ENCODE measurements around the gene AKNA.

AKNA gene

DNA sequence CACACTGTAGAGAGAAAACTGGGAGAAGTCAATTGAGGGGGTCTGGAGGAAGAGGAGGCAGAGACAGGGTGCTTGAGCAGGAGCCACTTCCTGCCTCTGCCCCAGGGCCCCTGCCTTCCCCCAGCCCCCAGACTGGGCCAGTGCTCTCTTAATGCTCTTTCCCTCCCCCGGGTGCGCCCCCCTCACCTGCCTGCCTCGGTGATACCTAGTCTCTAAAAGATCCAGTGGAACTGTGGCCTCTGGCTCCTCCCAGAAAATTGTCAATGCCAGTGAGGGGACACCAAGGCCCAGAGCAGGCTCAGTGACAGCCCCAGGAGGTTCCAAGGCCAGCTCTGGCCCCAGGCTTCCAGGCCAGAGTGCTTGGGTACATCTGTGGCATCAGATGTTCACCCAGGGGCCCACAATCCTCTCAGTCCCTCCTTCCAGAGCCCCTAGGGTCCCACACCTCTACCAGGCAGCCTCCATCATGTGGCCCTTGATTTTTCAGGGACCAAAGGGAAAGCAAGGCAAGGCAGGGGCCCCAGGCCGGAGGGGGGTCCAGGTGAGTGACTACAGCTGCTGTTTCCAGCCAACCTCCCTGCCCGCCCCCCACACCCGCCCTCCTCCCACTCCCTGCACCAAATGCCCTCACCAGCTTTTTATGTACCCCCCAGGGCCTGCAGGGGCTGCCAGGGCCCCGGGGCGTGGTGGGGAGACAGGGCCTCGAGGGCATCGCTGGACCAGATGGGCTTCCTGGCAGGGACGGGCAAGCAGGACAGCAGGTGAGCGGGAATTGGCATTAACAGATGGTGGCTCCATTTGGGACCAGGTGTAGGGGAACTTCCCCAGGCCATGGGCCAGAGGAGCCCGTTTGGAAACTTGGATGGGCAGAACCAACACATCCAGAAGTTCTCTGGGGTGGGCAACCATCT lies 98.0 kb downstream of the AKNA start:
- Histone ChIP-seq H3K4me1 (ENCODE audit: insufficient read depth, low read length) (no peaks in the 10 kb centered on the region), H3K9ac (ENCODE audit: low read length) (no peak overlapping the region), H3K27ac (ENCODE audit: low read depth, low read length) (no peak overlapping the region), H3K27me3 (ENCODE audit: control insufficient read depth in 1 of 2, insufficient read depth in 2 of 2, low read length in 2 of 2) (no peaks in the 10 kb centered on the region), H3K9me3 (ENCODE audit: low read length) (no peaks in the 10 kb centered on the region), H3K36me3 (ENCODE audit: insufficient read depth, low read length) (peaks cover 9% of the 10 kb centered on the region), H3K4me3 (ENCODE audit: low read depth in 1 of 2, low read length in 2 of 2) (no peak overlapping the region)

DNA sequence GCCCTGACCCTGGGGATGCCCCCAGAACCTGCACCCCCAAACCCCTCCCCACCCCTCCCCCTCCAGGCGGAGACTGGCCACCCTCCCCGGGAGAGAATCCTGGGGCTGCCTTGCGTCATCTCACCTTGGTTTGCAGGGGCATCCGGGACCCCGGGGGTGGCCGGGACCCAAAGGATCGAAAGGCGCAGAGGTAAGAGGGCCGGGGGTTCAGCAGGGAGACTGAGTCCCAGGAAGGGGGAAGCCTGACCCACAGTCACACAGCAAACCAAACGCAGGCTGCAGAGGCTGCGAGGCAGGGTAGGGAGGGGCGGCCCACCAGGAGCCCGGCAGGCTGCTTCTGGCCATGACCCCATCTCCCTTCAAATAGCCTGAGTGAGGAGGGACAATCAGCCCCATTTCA lies 98.7 kb downstream of the AKNA start:
- H3K4me3 ChIP-seq (ENCODE audit: low read depth in 1 of 2, low read length in 2 of 2), result no peak overlapping the region
- H3K27ac ChIP-seq (ENCODE audit: low read depth, low read length), result no peak overlapping the region
- no peaks in the 10 kb centered on the region for H3K27me3 ChIP-seq (ENCODE audit: control insufficient read depth in 1 of 2, insufficient read depth in 2 of 2, low read length in 2 of 2)
- H3K36me3 ChIP-seq (ENCODE audit: insufficient read depth, low read length), result peaks cover 5% of the 10 kb centered on the region
- no peaks in the 10 kb centered on the region for H3K4me1 ChIP-seq (ENCODE audit: insufficient read depth, low read length)
- no peaks in the 10 kb centered on the region for H3K9me3 ChIP-seq (ENCODE audit: low read length)
- no peak overlapping the region for H3K9ac ChIP-seq (ENCODE audit: low read length)

DNA sequence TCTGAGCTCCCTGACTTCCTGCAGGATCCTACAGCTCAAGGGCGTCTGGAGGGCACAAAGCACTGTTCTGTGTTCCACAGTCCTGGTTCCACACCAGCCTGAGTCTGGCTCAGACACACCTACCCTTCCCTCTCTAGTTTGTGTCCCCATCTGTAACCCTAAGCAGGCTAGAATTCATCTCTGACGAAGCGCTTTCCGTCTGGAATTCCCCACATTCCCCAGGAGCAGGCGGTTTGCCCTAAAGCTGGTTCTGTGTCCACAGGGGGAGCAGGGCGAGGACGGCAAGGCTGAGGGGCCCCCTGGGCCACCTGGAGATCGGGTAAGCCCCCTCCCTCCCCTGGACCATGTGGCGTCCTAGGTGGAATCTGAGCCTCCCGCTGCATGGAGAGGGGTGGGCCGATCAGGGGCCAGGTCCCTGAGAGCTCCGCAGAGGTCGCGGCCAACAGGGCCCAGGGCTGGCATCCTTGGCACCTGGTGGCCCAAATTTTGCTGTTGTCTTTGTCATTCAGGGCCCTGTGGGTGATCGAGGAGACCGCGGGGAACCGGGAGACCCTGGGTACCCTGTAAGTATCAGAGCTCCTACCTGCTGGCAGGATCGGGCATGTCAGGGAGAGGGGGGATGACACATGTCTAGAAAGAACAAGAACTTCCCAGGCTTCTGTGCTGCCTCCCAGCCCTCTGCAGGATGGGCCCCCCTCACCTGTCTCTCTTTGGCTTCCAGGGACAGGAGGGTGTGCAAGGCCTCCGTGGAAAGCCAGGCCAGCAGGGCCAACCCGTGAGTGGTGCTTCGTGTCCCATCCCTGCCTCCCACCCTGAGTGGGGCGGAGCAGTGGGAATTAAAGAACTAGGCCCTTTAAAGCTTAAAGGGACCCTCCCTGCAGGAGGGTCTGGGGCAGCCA lies 99.3 kb downstream of the AKNA start:
- peaks cover 5% of the 10 kb centered on the region for H3K36me3 ChIP-seq (ENCODE audit: insufficient read depth, low read length)

DNA sequence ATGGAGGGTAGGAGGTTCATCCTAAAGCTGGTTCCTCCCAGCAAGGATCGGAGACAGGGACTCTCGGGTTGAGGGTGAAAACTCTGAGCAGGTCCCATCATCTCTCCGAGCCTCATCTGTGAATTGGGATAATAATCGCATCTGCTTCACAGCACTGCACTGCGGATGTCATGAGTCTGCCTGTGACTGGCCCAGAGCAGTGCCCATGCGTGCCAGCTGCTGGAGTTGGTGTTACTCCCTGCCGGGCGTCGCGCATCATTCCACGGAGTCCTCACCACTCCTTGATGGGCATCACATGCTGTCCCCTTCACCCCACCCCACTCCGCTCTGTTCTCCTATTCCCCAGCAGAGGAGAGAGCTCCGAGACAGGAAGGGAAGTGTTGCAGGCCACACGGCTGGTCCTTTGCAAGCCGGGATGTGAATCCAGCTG lies 100.0 kb downstream of the AKNA start:
- no peaks in the 10 kb centered on the region for H3K27me3 ChIP-seq (ENCODE audit: control insufficient read depth in 1 of 2, insufficient read depth in 2 of 2, low read length in 2 of 2)
- no peak overlapping the region for H3K27ac ChIP-seq (ENCODE audit: low read depth, low read length)
- H3K9ac ChIP-seq (ENCODE audit: low read length), result no peak overlapping the region
- no peaks in the 10 kb centered on the region for H3K4me1 ChIP-seq (ENCODE audit: insufficient read depth, low read length)
- no peaks in the 10 kb centered on the region for H3K9me3 ChIP-seq (ENCODE audit: low read length)
- H3K36me3 ChIP-seq (ENCODE audit: insufficient read depth, low read length), result peaks cover 5% of the 10 kb centered on the region
- H3K4me3 ChIP-seq (ENCODE audit: low read depth in 1 of 2, low read length in 2 of 2), result no peak overlapping the region

More for the DNA sequence above, 99.3 kb downstream of the AKNA start:
- H3K4me1 ChIP-seq (ENCODE audit: insufficient read depth, low read length), result no peaks in the 10 kb centered on the region
- H3K4me3 ChIP-seq (ENCODE audit: low read depth in 1 of 2, low read length in 2 of 2), result no peak overlapping the region
- no peak overlapping the region for H3K27ac ChIP-seq (ENCODE audit: low read depth, low read length)
- H3K27me3 ChIP-seq (ENCODE audit: control insufficient read depth in 1 of 2, insufficient read depth in 2 of 2, low read length in 2 of 2), result no peaks in the 10 kb centered on the region
- H3K9me3 ChIP-seq (ENCODE audit: low read length), result no peaks in the 10 kb centered on the region
- no peak overlapping the region for H3K9ac ChIP-seq (ENCODE audit: low read length)

DNA sequence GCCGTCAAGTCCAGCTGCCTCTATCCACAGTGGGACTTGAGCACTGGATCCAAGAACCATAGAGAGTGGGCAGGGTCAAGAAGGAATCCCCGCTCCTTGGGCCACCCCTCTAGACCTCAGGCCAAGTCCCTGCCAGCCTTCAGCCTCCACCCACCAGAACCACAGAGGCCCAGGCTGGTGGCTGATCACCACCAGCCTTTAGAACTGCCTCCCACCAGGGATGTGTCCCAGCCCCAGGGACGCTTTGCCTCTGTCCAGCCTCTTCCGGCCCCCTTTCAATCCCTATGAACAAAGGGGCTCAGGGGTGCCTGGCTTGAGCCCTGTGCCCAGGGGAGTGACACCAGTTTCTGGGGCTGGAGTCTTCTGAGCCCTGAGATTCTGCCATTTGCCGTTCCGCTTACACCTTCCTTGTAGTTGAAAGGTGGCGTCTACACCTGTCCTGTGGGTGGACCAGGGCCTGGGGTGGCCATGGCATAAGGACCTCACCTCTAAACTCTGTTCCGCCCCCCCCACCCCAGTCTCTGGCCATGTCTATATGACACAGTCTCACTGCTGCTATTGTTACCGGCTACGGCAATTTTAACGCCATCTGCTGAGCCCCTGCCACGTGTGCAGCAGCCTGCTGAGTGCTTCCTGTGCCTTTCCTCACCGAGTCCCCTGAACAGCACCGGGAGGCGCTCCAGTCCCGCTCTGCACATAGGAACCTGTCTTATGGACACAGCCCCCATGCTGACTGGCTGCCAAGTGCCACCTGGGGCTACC lies 100.6 kb downstream of the AKNA start:
- H3K9ac ChIP-seq (ENCODE audit: low read length), result no peak overlapping the region
- no peak overlapping the region for H3K27ac ChIP-seq (ENCODE audit: low read depth, low read length)
- no peaks in the 10 kb centered on the region for H3K9me3 ChIP-seq (ENCODE audit: low read length)
- peaks cover 3% of the 10 kb centered on the region for H3K36me3 ChIP-seq (ENCODE audit: insufficient read depth, low read length)
- H3K27me3 ChIP-seq (ENCODE audit: control insufficient read depth in 1 of 2, insufficient read depth in 2 of 2, low read length in 2 of 2), result no peaks in the 10 kb centered on the region
- no peak overlapping the region for H3K4me3 ChIP-seq (ENCODE audit: low read depth in 1 of 2, low read length in 2 of 2)
- no peaks in the 10 kb centered on the region for H3K4me1 ChIP-seq (ENCODE audit: insufficient read depth, low read length)

DNA sequence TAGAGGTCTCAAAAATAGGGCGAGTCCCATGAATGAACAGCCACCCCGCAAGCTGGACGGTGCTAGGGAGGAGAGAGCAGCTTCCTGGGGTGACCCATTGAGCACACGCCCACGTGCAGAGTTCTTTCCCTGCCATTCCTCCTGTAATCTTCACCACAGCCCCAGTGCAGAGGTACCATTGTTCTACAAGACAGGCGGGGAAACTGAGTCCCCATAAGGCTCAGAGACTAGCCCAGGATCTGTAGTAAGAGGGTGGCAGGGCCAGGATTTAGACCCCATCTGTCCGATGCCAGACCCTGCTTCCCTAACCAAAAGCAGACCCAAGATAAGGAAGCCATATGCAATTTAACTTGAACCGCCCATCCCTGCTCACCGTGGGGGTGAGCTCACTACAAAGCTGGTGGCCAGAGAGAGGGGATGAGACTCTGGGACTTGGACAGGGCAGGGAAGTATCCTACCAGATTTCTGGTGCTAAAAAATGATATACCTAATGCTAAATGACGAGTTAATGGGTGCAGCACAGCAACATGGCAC lies 101.6 kb downstream of the AKNA start:
- no peak overlapping the region for H3K4me3 ChIP-seq (ENCODE audit: low read depth in 1 of 2, low read length in 2 of 2)
- no peaks in the 10 kb centered on the region for H3K27me3 ChIP-seq (ENCODE audit: control insufficient read depth in 1 of 2, insufficient read depth in 2 of 2, low read length in 2 of 2)
- no peak overlapping the region for H3K27ac ChIP-seq (ENCODE audit: low read depth, low read length)
- no peaks in the 10 kb centered on the region for H3K36me3 ChIP-seq (ENCODE audit: insufficient read depth, low read length)
- no peaks in the 10 kb centered on the region for H3K9me3 ChIP-seq (ENCODE audit: low read length)
- no peak overlapping the region for H3K9ac ChIP-seq (ENCODE audit: low read length)
- no peaks in the 10 kb centered on the region for H3K4me1 ChIP-seq (ENCODE audit: insufficient read depth, low read length)

DNA sequence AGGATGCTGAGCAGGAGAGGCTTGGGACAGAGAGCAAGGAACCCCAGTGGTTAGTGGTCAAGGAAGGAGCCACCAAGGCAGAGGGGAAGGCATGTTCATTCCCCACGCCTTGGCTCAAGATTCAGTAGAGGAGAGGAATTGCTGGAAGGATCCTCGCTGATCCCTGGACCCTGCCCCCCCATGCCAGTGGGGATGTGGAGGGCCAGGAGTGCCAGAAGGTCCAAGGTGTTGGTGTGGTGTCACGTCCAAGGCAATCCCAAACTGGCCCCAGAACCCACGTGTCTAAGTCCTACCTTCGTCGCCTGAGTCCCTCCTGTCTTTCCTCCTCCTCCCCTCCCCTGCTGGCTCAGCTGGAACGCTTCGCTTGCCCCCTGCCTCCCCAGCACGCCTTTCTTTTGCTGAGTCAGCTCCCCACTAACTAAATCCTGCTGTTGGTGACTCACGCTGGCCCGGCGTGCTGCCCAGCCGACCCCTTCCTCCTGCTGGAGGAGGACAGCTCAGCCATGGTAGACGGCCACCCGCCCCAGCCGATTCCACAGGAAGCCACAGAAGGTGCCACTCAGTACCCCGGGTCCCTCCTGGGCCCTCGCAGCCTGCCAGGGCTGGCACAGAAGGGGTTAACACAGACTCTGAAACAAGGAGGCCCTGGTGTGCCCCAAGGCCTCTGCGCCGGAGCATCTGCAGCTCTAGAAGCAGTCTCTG lies 102.5 kb downstream of the AKNA start:
- no peaks in the 10 kb centered on the region for H3K4me1 ChIP-seq (ENCODE audit: insufficient read depth, low read length)
- no peak overlapping the region for H3K27ac ChIP-seq (ENCODE audit: low read depth, low read length)
- H3K9me3 ChIP-seq (ENCODE audit: low read length), result no peaks in the 10 kb centered on the region
- no peak overlapping the region for H3K4me3 ChIP-seq (ENCODE audit: low read depth in 1 of 2, low read length in 2 of 2)
- no peaks in the 10 kb centered on the region for H3K27me3 ChIP-seq (ENCODE audit: control insufficient read depth in 1 of 2, insufficient read depth in 2 of 2, low read length in 2 of 2)
- no peaks in the 10 kb centered on the region for H3K36me3 ChIP-seq (ENCODE audit: insufficient read depth, low read length)
- no peak overlapping the region for H3K9ac ChIP-seq (ENCODE audit: low read length)

DNA sequence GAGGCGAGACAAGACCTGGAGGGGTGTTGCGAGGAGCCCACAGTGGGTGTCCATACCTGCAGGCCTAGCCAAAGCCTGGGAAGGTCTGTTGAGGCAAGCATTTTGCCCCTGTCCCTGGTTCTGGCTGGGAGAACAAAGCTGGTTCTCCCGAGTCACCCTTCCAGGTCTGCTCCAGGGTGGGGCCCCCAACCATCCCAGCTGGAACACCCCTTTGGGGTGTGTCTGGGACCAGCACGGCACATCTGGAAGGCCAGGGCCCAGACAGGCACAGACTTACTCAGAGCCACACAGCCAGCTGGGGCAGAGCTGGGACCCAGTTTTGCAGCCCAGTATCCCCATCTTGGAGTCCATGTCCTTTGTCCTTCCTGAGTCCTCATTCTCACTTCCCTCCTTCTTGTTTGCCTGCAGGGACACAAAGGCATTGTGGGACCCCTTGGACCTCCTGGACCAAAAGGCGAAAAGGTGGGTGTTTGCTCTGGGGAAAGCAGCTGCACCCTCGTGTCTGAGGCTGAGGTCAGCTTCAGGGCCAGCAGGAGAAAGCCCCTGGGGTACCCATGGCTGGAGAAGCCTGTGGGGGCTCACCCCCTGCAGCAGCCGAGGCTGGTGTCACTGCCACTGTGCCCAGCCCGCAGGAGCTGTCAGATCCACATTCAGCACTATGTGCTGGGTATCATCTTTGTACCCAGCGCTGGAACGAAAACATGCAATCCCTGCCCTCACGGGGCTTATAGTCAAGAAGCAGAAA lies 103.3 kb downstream of the AKNA start:
- Histone ChIP-seq H3K27me3 (ENCODE audit: control insufficient read depth in 1 of 2, insufficient read depth in 2 of 2, low read length in 2 of 2) (no peaks in the 10 kb centered on the region), H3K9me3 (ENCODE audit: low read length) (no peaks in the 10 kb centered on the region), H3K9ac (ENCODE audit: low read length) (no peak overlapping the region), H3K36me3 (ENCODE audit: insufficient read depth, low read length) (no peaks in the 10 kb centered on the region), H3K4me3 (ENCODE audit: low read depth in 1 of 2, low read length in 2 of 2) (no peak overlapping the region), H3K4me1 (ENCODE audit: insufficient read depth, low read length) (no peaks in the 10 kb centered on the region), H3K27ac (ENCODE audit: low read depth, low read length) (no peak overlapping the region)
